GM12864 (cell line): ENCODE data around the gene ODF2L.
A peak's percentile ranks its signal among the peaks of the same experiment; 100 is the strongest.

Experiments
- DNase-seq: peaks from one replicate; pipeline ENCODE4 v3.0.0-alpha.2; 2011; ENCODE audit warnings: low read depth
- H3K4me3 ChIP-seq: 2 replicates; pipeline ENCODE4 v1.5.1; 2011; ENCODE audit warnings: mild to moderate bottlenecking, low read depth, low read length, control low read depth
- TF ChIP-seq, protein P1 (sequence below): IDR thresholded peaks from 2 replicates; pipeline ENCODE4 v1.5.1; 2011; ENCODE audit warnings: low read depth, mild to moderate bottlenecking, moderate library complexity, low read length, control low read depth, inconsistent platforms; ENCODE audit errors: missing control alignments

The ODF2L gene

GRCh38 chr1:86388777-86389176, 7.3 kb downstream of the ODF2L start:
- DNase-seq: no peak
- H3K4me3 ChIP-seq: no peak overlapping the region
- TF ChIP-seq, protein P1, sequence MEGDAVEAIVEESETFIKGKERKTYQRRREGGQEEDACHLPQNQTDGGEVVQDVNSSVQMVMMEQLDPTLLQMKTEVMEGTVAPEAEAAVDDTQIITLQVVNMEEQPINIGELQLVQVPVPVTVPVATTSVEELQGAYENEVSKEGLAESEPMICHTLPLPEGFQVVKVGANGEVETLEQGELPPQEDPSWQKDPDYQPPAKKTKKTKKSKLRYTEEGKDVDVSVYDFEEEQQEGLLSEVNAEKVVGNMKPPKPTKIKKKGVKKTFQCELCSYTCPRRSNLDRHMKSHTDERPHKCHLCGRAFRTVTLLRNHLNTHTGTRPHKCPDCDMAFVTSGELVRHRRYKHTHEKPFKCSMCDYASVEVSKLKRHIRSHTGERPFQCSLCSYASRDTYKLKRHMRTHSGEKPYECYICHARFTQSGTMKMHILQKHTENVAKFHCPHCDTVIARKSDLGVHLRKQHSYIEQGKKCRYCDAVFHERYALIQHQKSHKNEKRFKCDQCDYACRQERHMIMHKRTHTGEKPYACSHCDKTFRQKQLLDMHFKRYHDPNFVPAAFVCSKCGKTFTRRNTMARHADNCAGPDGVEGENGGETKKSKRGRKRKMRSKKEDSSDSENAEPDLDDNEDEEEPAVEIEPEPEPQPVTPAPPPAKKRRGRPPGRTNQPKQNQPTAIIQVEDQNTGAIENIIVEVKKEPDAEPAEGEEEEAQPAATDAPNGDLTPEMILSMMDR: no peak

DNA sequence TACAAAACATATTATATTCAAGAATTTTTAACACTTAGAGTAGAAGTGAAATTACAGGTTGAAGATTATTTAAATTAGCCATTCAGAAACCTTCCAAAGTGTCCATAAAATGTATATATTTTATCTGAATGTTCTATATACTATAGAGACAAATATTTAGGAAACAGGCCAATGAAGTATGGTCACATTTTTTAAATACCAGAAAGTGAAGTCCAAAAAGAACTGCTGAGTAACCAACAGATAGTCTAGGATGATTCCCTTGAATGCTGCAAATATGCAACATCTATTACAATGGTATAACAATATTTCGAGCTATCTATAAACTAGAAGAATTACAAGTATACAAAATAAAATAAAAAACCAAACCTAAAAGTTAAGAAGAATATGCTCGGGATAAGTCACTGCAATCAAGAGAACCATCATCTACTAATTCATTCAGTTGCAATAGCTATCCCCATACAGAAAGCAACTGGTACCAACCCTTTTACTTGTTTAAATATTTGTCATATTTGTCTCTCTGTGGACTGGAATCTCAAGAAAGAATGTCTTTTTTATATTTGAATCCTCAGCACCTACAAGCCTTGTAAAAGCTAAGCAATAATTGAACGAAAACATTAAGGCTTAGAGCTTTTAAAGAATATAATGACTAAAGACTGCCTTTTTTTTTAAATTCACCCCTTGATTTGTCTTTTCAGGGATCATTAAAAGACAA, 8.1 kb downstream of the ODF2L start:
- no peak for DNase-seq
- no peak overlapping the region for H3K4me3 ChIP-seq
- TF ChIP-seq, protein P1: no peak

- DNase-seq: no peak
- H3K4me3 ChIP-seq: no peak overlapping the region
- TF ChIP-seq, protein P1: no peak
Observed at GRCh38 chr1:86382878-86383277, 13.2 kb downstream of the ODF2L start.

GRCh38 chr1:86381223-86381622, 14.9 kb downstream of the ODF2L start:
- no peak for DNase-seq
- TF ChIP-seq, protein P1: no peak
- H3K4me3 ChIP-seq: no peak overlapping the region

DNA sequence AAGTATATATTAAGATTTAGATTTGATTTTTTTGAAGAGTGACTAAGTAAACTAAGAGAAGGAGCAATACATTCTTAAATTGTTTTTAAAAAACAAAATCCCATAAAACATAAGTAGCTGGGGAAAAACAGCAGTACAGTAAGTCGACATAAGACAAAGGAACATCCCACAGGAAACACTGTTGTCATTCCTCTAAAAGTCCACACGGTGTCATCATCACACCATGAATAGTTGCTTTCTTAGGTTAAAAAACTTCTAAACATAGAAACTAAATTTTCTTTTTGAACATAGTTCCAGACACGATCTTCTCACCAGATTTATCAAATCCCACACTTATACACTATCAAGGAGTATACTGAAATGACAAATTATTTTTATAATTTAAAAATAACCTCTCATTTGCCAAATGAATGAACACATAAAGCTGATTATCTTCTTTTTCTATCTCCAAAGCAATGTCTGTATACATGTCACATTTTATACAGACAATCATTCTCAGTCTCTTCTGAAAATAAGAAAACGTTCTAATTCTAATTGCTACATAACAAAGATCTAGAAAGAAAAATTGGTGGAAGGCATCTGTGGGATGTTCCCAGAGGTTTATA, 15.8 kb downstream of the ODF2L start:
- TF ChIP-seq, protein P1: peak; percentile 60
- DNase-seq: no peak
- H3K4me3 ChIP-seq: no peak overlapping the region

DNA sequence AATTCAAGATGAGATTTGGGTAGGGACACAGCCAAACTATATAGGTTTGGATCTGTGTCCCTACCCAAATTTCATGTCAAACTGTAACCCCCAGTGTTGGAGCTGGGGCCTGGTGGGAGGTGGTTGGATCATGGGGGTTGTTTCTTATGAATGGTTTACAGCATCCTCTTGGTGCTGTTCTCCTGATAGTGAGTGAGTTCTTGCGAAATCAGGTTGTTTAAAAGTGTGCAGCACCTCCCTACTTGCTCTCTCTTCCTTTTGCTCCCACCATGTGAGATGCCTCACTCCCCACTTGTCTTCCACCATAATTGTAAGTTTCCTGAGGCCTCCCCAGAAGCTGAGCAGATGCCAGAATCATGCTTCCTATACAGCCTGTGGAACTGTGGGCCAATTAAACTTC, 17.3 kb downstream of the ODF2L start:
- TF ChIP-seq, protein P1: no peak
- DNase-seq: no peak
- no peak overlapping the region for H3K4me3 ChIP-seq

DNA sequence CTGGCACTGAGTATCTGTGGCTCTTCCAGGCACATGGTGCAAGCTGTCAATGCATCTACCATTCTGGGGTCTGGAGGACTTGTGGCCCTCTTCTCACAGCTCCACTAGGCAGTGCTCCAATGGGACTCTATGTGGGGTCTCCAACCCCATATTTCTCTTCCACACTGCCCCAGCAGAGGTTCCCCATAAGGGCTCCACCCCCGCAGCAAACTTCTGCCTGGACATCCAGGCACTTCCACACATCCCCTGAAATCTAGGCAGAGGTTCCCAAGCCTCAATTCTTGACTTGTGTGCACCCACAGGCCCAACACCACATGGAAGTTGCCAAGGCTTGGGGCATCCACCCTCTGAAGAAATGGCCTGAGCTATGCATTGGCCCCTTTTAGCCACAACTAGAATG, 18.8 kb downstream of the ODF2L start:
- DNase-seq: no peak
- no peak overlapping the region for H3K4me3 ChIP-seq
- TF ChIP-seq, protein P1: no peak
